Measurements from ENCODE around the gene PRELID2. TPM values are rescaled to one million over a fixed set of nuclear protein-coding genes. Genes with fewer than 3 reads are reported as not detected.

The PRELID2 gene
- polyA plus RNA-seq, 1 donor (not counting 4 experiments of a cell fraction or from before 2014, with no cell fraction given): 5.1 TPM

DNA sequence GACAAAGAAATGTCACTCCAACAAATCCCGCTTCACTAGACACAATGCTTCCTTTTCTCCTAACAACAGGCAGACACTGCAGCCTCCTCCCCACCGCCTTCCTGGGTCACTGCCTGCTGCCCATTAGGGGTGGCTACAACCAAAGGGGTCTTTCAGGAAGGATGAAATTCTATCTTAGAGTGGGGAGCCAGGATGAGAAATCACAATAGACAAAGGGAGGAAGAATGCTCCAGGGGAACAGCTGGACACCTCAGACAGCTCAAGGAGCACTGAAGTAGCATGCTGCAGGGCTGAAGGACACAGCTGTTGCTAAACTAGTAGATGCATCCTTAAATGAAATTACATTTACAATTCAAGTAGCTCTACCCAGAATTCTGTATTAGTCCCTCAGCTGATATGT is 54.2 kb downstream of the PRELID2 start:
- no peaks in the 10 kb centered on the region for H3K4me1 ChIP-seq (ENCODE audit: control insufficient read depth, extremely low read depth, insufficient read depth, low read length)
- FAIRE-seq (no peak), DNase-seq (ENCODE audit: low read depth, low spot score) (no peak)
- no peaks in the 10 kb centered on the region for H3K9me1 ChIP-seq (ENCODE audit: control insufficient read depth, extremely low read depth, insufficient read depth, low read length)
- H3K4me2 ChIP-seq (ENCODE audit: control insufficient read depth, extremely low read depth, insufficient read depth, low read depth, low read length): no peak overlapping the region
- dilution Hi-C loops (cut with MboI; ENCODE audit: extremely low pct_ligation_motif_present, low sequenced_read_pairs): no loop called here
- no peak overlapping the region for H2AFZ ChIP-seq (ENCODE audit: control insufficient read depth, low read length)
- no peak overlapping the region for H3K27ac ChIP-seq (ENCODE audit: control insufficient read depth, insufficient read depth, low read length)
- TF ChIP-seq, protein P1, sequence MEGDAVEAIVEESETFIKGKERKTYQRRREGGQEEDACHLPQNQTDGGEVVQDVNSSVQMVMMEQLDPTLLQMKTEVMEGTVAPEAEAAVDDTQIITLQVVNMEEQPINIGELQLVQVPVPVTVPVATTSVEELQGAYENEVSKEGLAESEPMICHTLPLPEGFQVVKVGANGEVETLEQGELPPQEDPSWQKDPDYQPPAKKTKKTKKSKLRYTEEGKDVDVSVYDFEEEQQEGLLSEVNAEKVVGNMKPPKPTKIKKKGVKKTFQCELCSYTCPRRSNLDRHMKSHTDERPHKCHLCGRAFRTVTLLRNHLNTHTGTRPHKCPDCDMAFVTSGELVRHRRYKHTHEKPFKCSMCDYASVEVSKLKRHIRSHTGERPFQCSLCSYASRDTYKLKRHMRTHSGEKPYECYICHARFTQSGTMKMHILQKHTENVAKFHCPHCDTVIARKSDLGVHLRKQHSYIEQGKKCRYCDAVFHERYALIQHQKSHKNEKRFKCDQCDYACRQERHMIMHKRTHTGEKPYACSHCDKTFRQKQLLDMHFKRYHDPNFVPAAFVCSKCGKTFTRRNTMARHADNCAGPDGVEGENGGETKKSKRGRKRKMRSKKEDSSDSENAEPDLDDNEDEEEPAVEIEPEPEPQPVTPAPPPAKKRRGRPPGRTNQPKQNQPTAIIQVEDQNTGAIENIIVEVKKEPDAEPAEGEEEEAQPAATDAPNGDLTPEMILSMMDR (optimal IDR thresholded peaks at IDR 0.05 in 1 of 3, IDR thresholded peaks at IDR 0.05 in 1 of 3, conservative IDR thresholded peaks at IDR 0.05 in 1 of 3; ENCODE audit: extremely low read depth in 1 of 3, insufficient read depth in 2 of 3, low read length in 3 of 3): no peak
- no peak for TF ChIP-seq EZH2 (IDR thresholded peaks at IDR 0.05; ENCODE audit: low read length)
- H3K36me3 ChIP-seq (ENCODE audit: control insufficient read depth in 2 of 2, extremely low read depth in 1 of 2, insufficient read depth in 2 of 2, low read length in 2 of 2): no peaks in the 10 kb centered on the region
- no peaks in the 10 kb centered on the region for H4K20me1 ChIP-seq (ENCODE audit: control insufficient read depth, extremely low read depth, insufficient read depth, low read length)
- no peaks in the 10 kb centered on the region for H3K9me3 ChIP-seq (ENCODE audit: control insufficient read depth, low read depth, low read length)
- H3K27me3 ChIP-seq (ENCODE audit: control insufficient read depth, extremely low read depth, insufficient read depth, low read length): no peaks in the 10 kb centered on the region
- H3K9ac ChIP-seq (ENCODE audit: control insufficient read depth, extremely low read depth, insufficient read depth, low read length): no peak overlapping the region
- H3K79me2 ChIP-seq (ENCODE audit: control insufficient read depth, insufficient read depth, low read length): no peaks in the 10 kb centered on the region
- H3K4me3 ChIP-seq (ENCODE audit: control insufficient read depth in 2 of 3, extremely low read depth in 1 of 3, insufficient read depth in 2 of 3, low read depth in 1 of 3, low read length in 3 of 3): no peak overlapping the region

DNA sequence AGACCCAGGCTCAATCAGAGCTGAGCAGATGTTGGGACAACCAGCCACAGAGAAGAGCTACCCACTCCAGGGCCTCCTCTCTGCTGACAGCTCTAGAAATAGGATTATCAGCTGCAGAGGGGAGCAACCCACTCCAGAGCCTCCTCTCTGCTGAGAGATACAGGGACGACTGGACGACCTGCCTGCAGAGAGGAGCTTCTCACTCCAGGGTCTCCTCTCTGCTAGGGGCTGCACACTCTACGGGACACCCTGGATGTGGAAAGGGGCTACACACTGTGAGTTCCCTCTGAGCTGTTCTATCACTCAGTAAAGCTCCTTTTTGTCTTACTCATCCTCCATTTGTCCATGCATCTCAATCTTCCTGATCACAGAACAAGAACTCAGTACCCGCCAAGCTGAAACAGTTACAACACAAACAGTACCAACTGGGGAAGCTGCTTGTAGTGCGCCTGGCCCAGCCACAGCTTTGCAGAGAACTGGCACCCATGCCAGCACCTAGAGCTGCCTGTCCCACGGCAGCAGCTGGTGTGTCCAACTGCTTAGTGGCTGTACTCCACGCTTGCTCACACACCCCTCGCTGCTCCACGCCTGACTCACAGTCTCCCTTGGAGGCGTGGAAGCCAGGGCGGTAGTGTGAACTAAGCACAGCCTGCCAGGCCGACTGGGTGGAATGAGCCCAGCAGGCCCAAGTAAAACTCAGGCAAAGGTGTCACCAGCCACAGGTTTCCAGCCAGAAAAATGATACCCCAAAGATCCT is 56.8 kb downstream of the PRELID2 start:
- H3K4me1 ChIP-seq (ENCODE audit: control insufficient read depth, extremely low read depth, insufficient read depth, low read length): no peaks in the 10 kb centered on the region
- no peaks in the 10 kb centered on the region for H3K27me3 ChIP-seq (ENCODE audit: control insufficient read depth, extremely low read depth, insufficient read depth, low read length)
- FAIRE-seq: no peak
- no peaks in the 10 kb centered on the region for H3K36me3 ChIP-seq (ENCODE audit: control insufficient read depth in 2 of 2, extremely low read depth in 1 of 2, insufficient read depth in 2 of 2, low read length in 2 of 2)
- no peak overlapping the region for H2AFZ ChIP-seq (ENCODE audit: control insufficient read depth, low read length)
- H3K4me2 ChIP-seq (ENCODE audit: control insufficient read depth, extremely low read depth, insufficient read depth, low read depth, low read length): no peak overlapping the region
- no peak overlapping the region for H3K9ac ChIP-seq (ENCODE audit: control insufficient read depth, extremely low read depth, insufficient read depth, low read length)
- H3K4me3 ChIP-seq (ENCODE audit: control insufficient read depth in 2 of 3, extremely low read depth in 1 of 3, insufficient read depth in 2 of 3, low read depth in 1 of 3, low read length in 3 of 3): no peak overlapping the region
- H4K20me1 ChIP-seq (ENCODE audit: control insufficient read depth, extremely low read depth, insufficient read depth, low read length): no peaks in the 10 kb centered on the region
- DNase-seq (ENCODE audit: low read depth, low spot score): no peak
- H3K27ac ChIP-seq (ENCODE audit: control insufficient read depth, insufficient read depth, low read length): no peak overlapping the region
- H3K79me2 ChIP-seq (ENCODE audit: control insufficient read depth, insufficient read depth, low read length): no peaks in the 10 kb centered on the region
- no peaks in the 10 kb centered on the region for H3K9me1 ChIP-seq (ENCODE audit: control insufficient read depth, extremely low read depth, insufficient read depth, low read length)
- H3K9me3 ChIP-seq (ENCODE audit: control insufficient read depth, low read depth, low read length): no peaks in the 10 kb centered on the region
- TF ChIP-seq, protein P1 (optimal IDR thresholded peaks at IDR 0.05 in 1 of 3, IDR thresholded peaks at IDR 0.05 in 1 of 3, conservative IDR thresholded peaks at IDR 0.05 in 1 of 3; ENCODE audit: extremely low read depth in 1 of 3, insufficient read depth in 2 of 3, low read length in 3 of 3): no peak
- no peak for TF ChIP-seq EZH2 (IDR thresholded peaks at IDR 0.05; ENCODE audit: low read length)
- dilution Hi-C loops (cut with MboI; ENCODE audit: extremely low pct_ligation_motif_present, low sequenced_read_pairs): no loop called here
